Stimulated activated CD4-positive, alpha-beta T cell treated with anti-CD3 and anti-CD28 coated beads, Interleukin-15, amount 100 ng/mL, for 1 hour (primary cell): Measurements from ENCODE around the gene NCSTN.

ENCODE experiments used
- DNase-seq, 2 donors: peaks; one replicate each; pipeline ENCODE4 v3.0.0-alpha.2; 2020; ENCODE audit warnings: low read depth in 1 of 2, low spot score in 1 of 2

NCSTN gene

GRCh38 chr1:160404094-160404493, 60.9 kb downstream of the NCSTN start:
- DNase-seq = no peak

- DNase-seq = no peak
Observed at GRCh38 chr1:160405331-160405877, 62.2 kb downstream of the NCSTN start.

GRCh38 chr1:160406131-160406968, 63.2 kb downstream of the NCSTN start:
- DNase-seq = no peak

- no peak for DNase-seq
Observed at GRCh38 chr1:160407839-160408801, 64.9 kb downstream of the NCSTN start.
